ENCODE results near the gene NEK6.

DNA sequence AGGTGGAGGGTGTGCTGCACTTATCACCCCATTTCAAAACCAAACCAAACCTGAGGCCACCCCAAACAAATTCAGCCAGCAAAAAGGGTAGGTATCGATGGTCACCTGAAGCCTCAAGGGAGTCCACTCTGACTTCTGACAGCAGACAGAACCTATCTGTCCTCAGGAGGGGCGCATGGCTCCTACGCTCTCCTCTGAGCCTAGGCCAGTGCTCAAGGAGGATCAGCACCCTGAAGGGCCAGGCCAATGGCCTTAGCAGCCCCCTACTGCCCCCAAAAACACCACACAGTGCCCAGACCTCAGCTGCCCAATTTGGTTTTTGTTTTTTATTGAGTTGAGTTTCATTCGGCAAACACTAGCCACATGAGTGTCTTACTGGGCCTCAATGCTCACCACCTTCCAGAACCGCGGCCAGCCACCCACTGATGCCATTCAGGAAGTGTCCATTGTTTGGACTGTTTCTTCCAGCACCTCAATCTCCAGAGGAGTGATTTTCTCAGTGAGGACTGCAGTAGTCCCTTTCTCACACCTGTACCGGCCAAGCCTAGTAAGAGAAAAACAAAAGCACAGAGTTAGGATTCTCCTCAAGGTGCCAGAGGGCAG lies 95.5 kb downstream of the NEK6 start:
- TF ChIP-seq, protein P1, sequence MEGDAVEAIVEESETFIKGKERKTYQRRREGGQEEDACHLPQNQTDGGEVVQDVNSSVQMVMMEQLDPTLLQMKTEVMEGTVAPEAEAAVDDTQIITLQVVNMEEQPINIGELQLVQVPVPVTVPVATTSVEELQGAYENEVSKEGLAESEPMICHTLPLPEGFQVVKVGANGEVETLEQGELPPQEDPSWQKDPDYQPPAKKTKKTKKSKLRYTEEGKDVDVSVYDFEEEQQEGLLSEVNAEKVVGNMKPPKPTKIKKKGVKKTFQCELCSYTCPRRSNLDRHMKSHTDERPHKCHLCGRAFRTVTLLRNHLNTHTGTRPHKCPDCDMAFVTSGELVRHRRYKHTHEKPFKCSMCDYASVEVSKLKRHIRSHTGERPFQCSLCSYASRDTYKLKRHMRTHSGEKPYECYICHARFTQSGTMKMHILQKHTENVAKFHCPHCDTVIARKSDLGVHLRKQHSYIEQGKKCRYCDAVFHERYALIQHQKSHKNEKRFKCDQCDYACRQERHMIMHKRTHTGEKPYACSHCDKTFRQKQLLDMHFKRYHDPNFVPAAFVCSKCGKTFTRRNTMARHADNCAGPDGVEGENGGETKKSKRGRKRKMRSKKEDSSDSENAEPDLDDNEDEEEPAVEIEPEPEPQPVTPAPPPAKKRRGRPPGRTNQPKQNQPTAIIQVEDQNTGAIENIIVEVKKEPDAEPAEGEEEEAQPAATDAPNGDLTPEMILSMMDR (conservative IDR thresholded peaks at IDR 0.05; ENCODE audit: low read length), result no peak
- no peak for TF ChIP-seq EZH2phosphoT487 (IDR thresholded peaks at IDR 0.05; ENCODE audit: borderline replicate concordance, low read depth, low read length)
